Adipose tissue (tissue), 3 donors: ENCODE data around the gene RNF26. TPM values are rescaled to one million over a fixed set of nuclear protein-coding genes. Genes with fewer than 3 reads are reported as not detected.

Source experiments
- H3K27ac ChIP-seq: one replicate; pipeline ENCODE4 v1.5.1; 2013; ENCODE audit warnings: low read depth, low read length
- WGBS, 3 donors: extraction: QIAGEN DNeasy Blood & Tissue Kit; methylation state at CpG; one replicate each; pipeline ENCODE4 v1.1.7; 2013; 5-methylcytosine and 5-hydroxymethylcytosine counted together
- polyA plus RNA-seq, 3 donors: library from polyadenylated mRNA; stranded (reverse); fragments of 200-250 nt; gene quantifications; one replicate each; pipeline ENCODE4 v1.2.3, GENCODE V29; 2013
- donor health status: healthy with polysubstance abuse.
- donor health status: Bipolar disorder and iron deficiency.
- donor health status: healthy.

Gene RNF26
- polyA plus RNA-seq, 3 donors = 8.8 to 16.3 (median 11.1) TPM

- 17 to 49% (median 43%) methylated on average over 40 to 44 of the region's 44 CpGs for WGBS, 3 donors
- H3K27ac ChIP-seq = no peak overlapping the region
These were observed 28.9 kb downstream of the RNF26 start for GRCh38 chr11:119363081-119363850.

- H3K27ac ChIP-seq = no peak overlapping the region
- WGBS, 3 donors = 3 to 7% (median 4%) methylated on average over 33 to 88 of the region's 88 CpGs
These were observed 29.7 kb downstream of the RNF26 start for GRCh38 chr11:119363851-119364590.

- WGBS, 3 donors = 67 to 88% (median 75%) methylated on average over 6 of the region's 6 CpGs
- no peak overlapping the region for H3K27ac ChIP-seq
These were observed 30.8 kb downstream of the RNF26 start for GRCh38 chr11:119365071-119365591.

GRCh38 chr11:119366690-119367620 lies 32.6 kb downstream of the RNF26 start:
- 75 to 84% (median 75%) methylated on average over 11 of the region's 11 CpGs for WGBS, 3 donors
- H3K27ac ChIP-seq = no peak overlapping the region

GRCh38 chr11:119367661-119368120 lies 33.4 kb downstream of the RNF26 start:
- no peak overlapping the region for H3K27ac ChIP-seq

GRCh38 chr11:119368121-119369034 lies 34.1 kb downstream of the RNF26 start:
- 25 to 60% (median 51%) methylated on average over 17 of the region's 17 CpGs for WGBS, 3 donors
- no peak overlapping the region for H3K27ac ChIP-seq

More at GRCh38 chr11:119367661-119368120, 33.4 kb downstream of the RNF26 start:
- 55 to 61% (median 61%) methylated on average over 9 of the region's 9 CpGs for WGBS, 3 donors

GRCh38 chr11:119369132-119369925 lies 35.0 kb downstream of the RNF26 start:
- 39 to 80% (median 74%) methylated on average over 13 of the region's 13 CpGs for WGBS, 3 donors
- H3K27ac ChIP-seq = no peak overlapping the region

GRCh38 chr11:119370486-119371046 lies 36.2 kb downstream of the RNF26 start:
- H3K27ac ChIP-seq = no peak overlapping the region
- WGBS, 3 donors = 43 to 66% (median 63%) methylated on average over 8 of the region's 8 CpGs

GRCh38 chr11:119371067-119371601 lies 36.8 kb downstream of the RNF26 start:
- H3K27ac ChIP-seq = no peak overlapping the region
- WGBS, 3 donors = 79 to 82% (median 79%) methylated on average over 8 of the region's 8 CpGs

- H3K27ac ChIP-seq = no peak overlapping the region
- 44 to 57% (median 56%) methylated on average over 8 of the region's 8 CpGs for WGBS, 3 donors
These were observed 37.5 kb downstream of the RNF26 start for GRCh38 chr11:119371778-119372182.

- H3K27ac ChIP-seq = no peak overlapping the region
- WGBS, 3 donors = 86 to 87% (median 87%) methylated on average over 26 of the region's 26 CpGs
These were observed 38.1 kb downstream of the RNF26 start for GRCh38 chr11:119372260-119373058.

GRCh38 chr11:119373059-119373920 lies 39.0 kb downstream of the RNF26 start:
- no peak overlapping the region for H3K27ac ChIP-seq
- WGBS, 3 donors = 76 to 88% (median 77%) methylated on average over 23 of the region's 23 CpGs

GRCh38 chr11:119373921-119374631 lies 39.7 kb downstream of the RNF26 start:
- WGBS, 3 donors = 43 to 53% (median 52%) methylated on average over 5 of the region's 5 CpGs
- no peak overlapping the region for H3K27ac ChIP-seq
